ENCODE results near the gene TCHH.

- TF ChIP-seq CTCF (IDR thresholded peaks at IDR 0.05; ENCODE audit: extremely low read depth in 1 of 2, insufficient read depth in 1 of 2, low read depth in 1 of 2, low read length in 2 of 2) = no peak
- TF ChIP-seq MAX (IDR thresholded peaks at IDR 0.05; ENCODE audit: insufficient read depth, insufficient read length) = no peak
Measured at GRCh38 chr1:152067929-152068328, 47.3 kb downstream of the TCHH start.
